ENCODE measurements around the gene OR1I1.

The OR1I1 gene

DNA sequence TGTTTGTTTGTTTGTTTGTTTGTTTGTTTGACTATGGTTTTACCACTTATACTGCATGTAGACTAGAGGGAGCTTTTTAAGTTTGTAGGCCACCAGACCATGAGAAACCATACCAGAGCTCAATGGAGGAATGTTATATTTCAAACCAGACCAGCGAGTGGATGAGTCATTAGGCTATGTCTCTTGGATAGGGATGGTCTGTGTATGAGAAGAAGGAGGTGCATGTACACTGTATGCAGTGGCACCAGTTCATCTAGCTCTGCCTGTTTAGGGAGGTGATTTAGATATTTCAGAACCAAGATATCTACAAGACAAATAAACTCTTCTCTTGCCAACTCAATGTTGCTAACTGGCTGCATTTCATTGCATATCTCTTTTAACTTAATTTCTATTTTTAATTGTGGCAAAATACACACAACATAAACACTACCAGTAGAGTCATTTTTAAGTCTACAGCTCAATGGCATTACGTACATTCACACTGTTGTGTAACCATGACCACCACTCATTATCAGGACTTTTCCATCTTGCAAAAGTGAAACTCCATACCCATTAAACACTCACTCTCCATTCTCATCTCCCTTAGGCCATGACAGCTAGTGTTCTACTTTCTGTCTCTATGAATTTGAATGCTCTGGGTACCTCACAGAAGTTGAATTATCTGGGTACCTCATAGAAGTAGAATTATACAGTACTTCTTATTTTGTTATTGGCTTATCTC lies 54.4 kb downstream of the OR1I1 start:
- DNase-seq: no peak

DNA sequence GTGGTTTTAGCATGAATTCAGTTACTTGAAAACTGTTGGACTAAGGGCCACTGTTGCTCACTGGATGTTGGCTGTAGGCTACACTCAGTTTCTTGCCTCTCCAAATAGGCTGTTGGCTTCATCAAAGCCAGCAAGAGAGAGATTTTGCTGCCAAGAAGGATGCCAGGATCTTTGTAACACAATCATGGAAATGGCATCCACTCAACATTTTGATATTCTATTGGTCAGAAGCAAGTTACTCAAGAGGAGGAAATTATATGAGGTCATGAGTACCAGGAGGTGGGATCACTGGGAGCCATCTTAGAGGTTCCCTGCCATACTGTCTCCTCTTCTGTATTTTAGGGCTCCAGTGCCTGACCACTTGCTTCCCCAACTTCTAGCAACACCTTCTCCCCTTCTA lies 55.8 kb downstream of the OR1I1 start:
- no peak for TF ChIP-seq POLR2A (IDR thresholded peaks at IDR 0.05; ENCODE audit: low read length)
- TF ChIP-seq GATA1 (IDR thresholded peaks at IDR 0.05; ENCODE audit: low read depth, low read length): no peak
- no peak for DNase-seq

More for the DNA sequence above, 54.4 kb downstream of the OR1I1 start:
- no peak for TF ChIP-seq GATA1 (IDR thresholded peaks at IDR 0.05; ENCODE audit: low read depth, low read length)
- TF ChIP-seq POLR2A (IDR thresholded peaks at IDR 0.05; ENCODE audit: low read length): no peak

DNA sequence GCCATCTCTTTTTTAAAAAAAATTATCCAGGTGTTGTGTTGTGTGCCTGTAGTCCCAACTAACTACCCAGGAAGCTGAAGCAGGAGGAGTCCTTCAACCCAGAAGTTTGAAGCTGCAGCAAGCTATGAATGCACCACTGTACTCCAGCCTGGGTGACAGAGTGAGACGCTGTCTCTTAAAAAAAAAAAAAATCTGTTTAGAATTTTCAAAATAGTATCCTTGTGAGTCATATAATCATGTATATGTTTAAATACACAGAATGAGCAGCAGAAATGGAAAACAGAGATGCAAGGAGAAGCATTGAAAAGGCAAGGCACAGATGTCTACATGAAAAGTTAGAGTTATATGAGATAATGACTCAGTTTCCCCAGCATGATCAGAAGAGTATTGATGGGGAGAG lies 56.4 kb downstream of the OR1I1 start:
- no peak for DNase-seq
- TF ChIP-seq POLR2A (IDR thresholded peaks at IDR 0.05; ENCODE audit: low read length) (no peak), GATA1 (IDR thresholded peaks at IDR 0.05; ENCODE audit: low read depth, low read length) (no peak)

DNA sequence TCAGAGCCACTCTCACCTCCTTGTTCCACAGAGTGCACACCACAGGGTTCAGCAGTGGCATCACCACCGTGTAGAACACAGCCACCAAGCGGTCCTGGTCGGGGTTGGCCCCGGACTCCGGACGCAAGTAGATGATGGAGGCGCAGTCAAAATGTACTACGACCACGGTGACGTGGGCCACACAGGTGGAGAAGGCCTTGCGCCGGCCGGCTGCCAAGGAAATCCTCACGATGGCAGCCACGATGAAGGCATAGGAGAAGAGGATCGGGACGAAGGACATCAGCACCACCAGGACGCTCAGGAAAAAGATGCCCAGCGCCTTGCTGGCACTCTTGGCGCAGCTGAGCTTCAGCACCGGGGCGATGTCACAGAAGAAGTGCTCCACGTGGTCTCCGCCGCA lies 59.1 kb downstream of the OR1I1 start:
- TF ChIP-seq POLR2A (IDR thresholded peaks at IDR 0.05; ENCODE audit: low read length): no peak
- no peak for TF ChIP-seq GATA1 (IDR thresholded peaks at IDR 0.05; ENCODE audit: low read depth, low read length)
- no peak for DNase-seq

DNA sequence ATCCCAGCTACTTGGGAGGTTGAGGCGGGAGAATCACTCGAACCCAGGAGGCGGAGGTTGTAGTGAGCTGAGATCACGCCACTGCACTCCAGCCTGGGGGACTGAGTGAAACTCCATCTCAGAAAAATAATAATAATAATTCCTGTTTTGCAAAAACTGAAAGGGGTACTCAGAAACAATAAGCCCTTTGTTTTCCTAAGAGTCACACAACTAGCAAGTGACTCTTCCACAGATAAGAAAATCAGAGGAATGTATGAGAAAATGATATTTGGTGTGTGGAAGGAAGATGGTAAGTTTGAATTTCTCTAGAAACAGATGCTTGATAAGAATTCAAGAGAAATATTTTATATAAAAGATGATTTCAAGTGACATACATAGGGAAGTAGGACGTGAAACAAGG lies 60.3 kb downstream of the OR1I1 start:
- TF ChIP-seq POLR2A (IDR thresholded peaks at IDR 0.05; ENCODE audit: low read length): no peak
- no peak for TF ChIP-seq GATA1 (IDR thresholded peaks at IDR 0.05; ENCODE audit: low read depth, low read length)
- no peak for DNase-seq

Data from erythroblast (primary cell).